GM19035 (cell line): ENCODE measurements around the gene CYTH3.
A peak's percentile ranks its signal among the peaks of the same experiment; 100 is the strongest.
"Not testable (repeated sequence)": the region's sequence is repeated elsewhere in the genome, so short reads cannot be mapped to it uniquely, and the experiment has no call there.

Experiments used
- ATAC-seq: cut with Tn5 transposase; IDR thresholded peaks from one replicate; pipeline ENCODE4 v1.9.1; 2021; ENCODE audit not compliant: unreplicated experiment

CYTH3 gene

DNA sequence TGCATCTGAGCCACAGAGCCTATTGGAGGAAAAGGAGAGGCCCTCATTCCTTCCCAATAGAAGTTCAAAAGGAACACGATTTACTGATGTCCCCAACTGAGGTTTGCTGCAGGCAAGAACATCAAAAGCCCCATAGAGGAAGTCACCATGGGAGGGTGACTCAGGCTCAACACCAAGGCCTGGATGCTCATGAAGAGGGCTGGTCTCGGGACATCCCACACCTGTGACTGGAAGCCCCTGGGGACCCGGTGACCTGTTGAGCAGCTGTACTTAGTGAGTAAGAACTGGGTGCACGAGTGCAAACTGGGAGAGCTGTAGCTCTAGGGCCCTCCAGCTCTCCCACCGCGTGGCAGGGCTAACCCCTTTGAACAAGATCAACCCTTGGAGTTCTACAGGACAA is 38.0 kb downstream of the CYTH3 start:
- ATAC-seq = no peak

DNA sequence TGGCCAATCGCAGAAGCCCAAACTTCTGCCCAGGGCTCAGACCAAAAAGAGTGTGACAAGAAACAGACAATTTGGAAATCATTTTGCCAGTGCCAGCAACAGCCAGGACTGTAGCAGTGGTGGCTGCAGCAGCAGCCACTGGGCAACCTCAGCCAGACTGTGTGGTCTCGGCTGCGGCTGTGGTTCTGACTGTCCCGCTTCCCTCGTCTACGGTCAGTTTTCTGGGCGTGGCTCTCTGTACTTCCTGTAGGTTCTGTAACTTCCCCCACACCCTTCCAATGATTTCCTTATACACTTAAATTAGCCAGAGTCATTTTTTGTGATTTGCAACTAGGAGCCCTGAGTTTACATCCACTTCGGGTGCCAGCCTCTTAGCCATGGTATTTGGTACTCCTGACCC is 39.9 kb downstream of the CYTH3 start:
- no peak for ATAC-seq

DNA sequence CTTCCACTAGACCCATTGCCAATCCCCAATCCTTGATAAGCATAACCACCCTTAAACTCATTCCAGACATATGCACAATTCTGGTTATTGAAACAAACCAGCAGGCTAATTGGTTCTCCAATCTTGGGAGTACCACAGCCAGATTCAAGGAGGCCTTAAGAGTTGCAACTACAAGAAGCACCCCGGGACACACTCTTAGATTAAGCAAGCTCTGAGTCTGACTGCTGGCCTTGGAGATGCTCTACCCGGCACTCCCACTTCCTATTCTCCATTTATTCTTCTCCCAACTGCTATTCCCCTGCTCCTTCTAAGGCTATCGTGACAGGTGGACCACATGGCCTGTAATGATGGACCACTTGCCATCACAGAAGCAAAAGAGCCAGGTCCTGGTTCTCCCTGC is 40.3 kb downstream of the CYTH3 start:
- no peak for ATAC-seq

DNA sequence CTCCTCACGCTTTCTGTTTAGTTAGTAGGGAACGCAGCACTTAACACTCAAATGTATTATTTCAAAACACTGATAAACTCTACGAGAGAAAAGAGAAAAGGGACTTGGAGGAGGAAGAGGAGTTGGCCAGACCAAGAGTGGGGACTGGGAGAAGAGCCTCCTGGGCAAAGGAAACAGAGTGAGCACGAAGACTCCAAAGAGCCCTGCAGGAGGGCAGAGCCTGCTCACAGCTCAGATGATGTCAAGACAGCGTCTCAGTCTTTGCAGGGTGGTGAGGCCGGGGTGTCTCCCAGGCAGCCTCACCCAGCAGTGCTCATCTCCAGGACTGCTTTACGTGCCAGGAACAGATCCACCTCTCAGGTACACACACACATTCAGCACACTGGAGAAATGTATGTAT is 41.2 kb downstream of the CYTH3 start:
- ATAC-seq = no peak

DNA sequence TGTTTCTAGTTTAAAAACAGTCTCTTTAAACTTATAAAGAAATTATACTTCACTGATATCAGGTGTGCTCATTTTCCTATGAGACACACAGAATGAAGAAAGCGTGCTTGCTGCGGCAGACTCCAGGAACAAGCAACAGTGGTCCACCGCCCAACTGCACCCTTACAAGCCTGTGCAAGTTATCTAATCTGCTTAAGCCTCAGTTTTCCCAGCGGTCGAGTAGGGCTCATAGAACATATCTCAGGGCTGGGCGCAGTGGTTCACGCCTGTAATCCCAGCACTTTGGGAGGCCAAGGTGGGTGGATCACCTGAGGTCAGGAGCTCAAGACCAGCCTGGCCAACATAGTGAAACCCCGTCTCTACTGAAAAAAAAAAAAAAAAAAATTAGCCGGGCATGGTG is 43.1 kb downstream of the CYTH3 start:
- ATAC-seq = not testable (repeated sequence)

DNA sequence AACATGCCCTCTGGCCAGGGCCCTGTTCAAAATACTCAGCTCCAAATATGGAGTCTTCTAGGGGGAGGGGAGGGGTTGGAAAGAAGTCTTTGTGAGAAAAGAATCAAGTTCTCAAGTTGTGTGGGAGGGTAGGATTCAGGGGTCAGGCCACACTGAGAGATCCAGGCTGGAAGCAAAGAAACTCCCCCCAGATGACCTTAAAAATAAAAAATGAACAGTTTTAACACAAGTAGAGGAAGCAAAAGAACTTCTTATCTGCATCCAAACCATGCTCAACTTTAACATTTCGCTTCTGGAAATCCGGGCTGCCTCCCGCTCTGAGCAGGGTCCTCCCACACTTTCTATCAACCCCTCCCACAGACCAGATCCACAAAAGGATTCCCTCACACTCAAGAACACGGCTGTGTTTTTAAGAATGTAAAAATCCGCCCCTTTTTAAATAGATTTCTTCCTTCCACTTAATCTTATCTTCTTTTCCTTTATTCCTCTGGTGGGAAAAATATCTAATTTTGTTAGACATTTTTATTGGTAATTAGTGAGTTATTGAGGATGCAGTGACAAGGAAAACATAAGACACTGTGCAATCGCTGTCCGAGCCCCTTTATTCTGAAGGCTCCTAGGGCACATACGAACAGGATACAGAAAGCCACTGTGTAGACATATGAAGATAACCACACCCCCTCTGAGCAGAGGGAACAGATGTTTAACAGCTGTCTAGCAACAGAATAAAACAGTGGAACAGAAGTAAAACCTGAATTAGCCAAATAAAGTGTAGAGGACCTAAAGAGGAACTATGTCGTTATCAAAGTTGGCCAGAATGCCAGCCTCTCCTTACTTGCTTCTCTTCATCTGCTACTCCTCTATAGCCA is 43.8 kb downstream of the CYTH3 start:
- peak; percentile 67 for ATAC-seq

DNA sequence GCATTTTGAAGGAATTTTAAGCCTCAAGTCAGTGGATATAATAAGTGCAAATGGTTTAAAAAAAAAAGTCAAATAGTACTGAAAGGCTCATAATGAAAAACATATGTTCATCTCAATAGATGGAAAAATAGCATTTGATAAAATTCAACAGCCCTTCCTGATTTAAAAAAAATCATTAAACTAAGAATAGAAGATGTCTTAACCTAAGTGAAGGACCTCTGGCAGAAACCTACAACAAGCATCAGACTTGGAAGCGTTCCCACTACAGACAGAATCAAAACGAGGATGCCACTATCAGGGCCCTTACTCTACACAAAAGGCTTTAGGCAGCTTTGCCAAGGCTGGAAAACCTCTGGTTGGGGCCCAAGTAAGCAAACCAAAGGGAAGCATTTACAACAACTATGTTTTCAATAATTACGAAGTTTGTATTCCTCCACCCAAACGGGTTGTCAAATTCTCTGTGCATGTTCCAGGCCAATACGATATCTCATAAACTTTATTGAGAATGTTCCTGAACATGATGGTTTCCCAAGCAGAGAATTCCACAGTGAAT is 45.1 kb downstream of the CYTH3 start:
- ATAC-seq = no peak

DNA sequence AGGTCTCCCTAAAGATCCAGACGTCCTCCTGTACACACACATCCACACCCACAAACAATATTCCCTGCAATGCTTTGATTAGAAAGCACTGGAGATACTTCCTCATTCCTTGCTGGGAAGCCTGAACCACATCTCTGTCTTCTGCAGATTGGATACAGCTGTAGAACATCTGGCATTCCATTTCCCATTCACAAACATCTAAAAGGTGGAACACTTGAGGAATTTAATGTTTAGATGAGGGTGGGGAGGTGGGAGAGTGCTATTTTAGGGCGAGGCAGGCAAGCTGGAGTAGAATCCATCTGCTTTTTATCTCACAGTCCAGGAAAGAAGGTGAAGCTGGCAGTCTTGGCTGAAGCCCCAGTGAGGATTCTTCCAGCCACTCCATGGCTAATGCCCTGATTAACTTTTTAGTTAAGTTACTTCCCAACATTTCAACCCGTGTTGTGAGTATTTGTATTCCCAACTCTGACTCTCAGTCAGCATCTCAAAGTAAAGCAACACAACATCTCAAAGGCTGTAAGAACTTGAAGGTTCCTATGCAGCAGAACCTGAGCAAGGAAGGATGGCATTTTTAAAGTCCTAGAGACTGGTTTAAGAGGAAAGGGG is 46.1 kb downstream of the CYTH3 start:
- ATAC-seq = no peak

DNA sequence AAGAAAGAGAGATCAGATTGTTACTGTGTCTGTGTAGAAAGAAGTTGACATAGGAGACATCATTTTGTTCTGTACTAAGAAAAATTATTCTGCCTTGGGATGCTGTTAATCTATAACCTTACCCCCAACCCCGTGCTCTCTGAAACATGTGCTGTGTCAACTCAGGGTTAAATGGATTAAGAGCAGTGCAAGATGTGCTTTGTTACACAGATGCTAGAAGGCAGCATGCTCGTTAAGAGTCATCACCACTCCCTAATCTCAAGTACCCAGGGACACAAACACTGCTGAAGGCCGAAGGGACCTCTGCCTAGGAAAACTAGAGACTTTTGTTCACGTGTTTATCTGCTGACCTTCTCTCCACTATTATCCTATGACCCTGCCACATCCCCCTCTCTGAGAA is 49.0 kb downstream of the CYTH3 start:
- not testable (repeated sequence) for ATAC-seq

DNA sequence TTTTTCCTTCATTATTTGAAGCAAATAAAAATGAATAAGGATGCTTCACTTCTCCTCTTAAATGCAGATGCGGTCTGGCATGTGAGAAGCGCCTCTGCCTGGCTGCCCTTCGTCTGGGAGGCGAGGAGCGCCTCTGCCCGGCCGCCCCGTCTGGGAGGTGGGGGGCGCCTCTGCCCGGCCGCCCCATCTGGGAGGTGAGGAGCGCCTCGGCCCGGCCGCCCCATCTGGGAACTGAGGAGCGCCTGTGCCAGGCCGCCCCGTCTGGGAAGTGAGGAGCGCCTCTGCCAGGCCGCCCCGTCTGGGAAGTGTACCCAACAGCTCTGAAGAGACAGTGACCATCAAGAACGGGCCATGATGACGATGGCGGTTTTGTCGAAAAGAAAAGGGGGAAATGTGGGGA is 49.4 kb downstream of the CYTH3 start:
- not testable (repeated sequence) for ATAC-seq

DNA sequence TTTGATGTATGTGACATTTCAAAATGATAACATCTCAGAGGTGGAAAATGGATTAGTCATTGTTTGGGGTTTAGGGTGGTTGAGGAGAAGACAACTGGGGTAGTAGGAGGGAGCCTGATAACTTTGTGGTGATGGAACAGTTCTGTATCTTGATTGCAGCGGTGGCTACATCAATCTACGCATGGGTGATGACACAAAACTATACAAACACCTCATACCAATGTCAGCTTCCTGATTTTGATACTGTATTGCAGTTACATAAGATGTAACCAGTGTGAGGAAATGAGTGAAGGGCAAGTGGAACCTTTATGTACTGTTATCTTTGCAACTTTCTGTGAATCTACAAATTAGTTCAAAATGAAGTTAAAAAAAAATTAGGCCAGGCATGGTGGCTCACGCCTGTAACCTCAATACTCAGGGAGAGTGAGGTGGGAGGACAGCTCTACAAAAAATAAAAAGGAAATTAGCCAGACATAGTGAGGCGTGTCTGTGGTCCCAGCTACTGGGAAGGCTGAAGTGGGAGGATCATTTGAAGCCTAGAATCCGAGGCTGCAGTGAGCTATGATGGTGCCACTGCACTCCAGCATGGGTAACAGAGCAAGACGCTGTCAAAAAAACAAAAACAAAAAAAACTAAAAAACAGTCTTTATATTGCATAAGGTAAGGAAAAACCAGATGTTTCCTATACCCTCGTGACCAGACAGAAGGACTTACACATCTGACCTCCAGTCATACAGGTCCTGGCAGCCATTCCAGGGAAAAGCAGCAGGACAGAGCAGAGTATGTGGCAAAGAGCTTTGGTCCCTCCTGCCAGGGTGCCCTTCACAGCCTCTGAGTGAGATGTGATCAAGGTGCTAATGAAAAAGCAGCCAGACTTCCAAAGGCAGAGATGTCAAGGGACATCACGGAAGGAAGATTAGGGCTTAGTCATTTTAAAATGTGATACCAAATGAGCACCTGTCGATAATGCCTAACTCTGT is 50.8 kb downstream of the CYTH3 start:
- ATAC-seq = no peak

DNA sequence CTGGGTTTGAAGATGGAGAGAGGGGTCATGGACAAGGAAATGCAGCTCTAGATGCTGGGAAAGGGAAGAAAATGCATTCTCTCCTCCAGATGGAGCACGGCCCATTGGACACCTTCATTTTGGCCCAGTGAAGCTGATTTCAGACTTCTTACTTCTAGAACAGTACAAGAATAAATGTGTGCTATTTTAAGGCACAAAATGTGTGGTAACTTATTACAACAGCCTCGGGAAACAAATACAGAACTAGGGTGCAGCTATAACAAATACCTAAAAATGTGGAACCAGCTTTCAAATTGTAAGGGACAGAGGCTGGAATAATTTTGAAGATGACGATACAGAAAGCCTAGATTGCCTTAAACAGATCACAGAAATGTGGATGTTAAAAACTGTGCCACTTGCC is 54.1 kb downstream of the CYTH3 start:
- no peak for ATAC-seq

DNA sequence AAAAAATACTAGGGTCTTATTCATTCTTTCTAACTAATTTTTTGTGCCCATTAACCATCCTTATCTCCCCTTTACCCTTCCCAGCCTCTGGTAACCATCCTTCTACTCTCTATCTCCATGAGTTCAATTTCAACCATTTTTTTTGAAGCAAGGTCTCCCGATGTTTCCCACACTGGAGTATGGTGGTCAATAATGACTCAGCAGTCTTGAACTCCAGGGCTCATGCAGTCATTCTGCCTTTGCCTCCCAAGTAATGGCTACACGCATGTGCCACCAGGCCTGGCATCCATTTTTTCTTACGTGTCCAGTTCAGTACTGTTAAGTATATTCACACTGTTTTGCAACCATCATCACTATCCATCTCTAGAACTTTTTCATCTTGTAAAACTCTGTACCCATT is 60.4 kb downstream of the CYTH3 start:
- no peak for ATAC-seq

DNA sequence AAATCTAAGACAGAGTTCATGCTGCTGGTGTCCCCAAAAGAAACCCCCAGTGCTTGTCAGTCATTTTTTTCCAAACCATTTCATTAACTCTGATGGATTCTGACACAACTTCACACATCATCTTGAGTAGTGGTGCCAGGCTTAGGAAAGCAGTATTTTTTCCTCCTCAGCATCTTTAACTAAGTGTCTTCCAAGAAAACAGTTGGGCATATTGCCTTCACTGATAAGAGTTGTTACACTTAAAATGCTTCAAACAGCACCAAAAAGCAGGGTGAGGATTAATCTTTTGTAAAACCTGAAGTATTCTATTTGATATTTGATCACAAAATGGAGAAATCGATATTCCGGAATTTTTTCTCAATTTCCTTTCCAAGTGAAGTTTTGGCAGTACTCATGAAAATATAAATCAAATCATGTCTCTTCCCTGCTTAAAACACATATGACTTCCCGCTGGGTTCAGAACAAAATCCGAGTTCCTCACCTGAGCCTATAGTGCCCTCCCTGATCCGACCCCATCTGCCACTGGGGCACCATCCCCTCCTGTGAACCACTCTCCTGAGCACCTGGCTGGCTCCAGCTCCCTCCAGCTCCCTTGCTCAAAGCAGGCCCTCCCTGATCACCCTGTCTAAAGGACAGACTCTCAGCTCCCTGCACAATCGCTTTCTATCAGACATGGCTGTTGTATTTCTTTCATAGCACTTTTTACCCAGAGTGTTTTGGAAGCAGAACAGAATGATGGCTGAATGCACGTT is 61.6 kb downstream of the CYTH3 start:
- no peak for ATAC-seq

DNA sequence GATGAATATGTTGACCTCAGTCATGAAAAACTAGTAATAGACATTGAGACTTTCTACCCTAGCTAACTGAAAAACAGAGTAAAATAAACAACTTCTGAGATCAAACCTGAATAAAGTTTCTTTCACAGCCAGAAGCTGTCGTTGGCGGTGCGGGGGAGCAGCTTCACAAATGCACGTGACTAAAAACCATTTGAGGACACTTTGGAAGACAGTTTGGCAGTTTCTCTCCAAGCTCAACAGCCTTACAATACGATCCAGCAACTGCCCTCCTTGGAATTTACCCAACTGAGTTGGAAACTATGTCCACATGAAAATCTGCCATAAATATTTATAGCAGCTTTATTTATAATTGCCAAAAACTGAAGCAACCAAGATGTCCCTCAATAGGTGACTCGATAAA is 63.1 kb downstream of the CYTH3 start:
- no peak for ATAC-seq

DNA sequence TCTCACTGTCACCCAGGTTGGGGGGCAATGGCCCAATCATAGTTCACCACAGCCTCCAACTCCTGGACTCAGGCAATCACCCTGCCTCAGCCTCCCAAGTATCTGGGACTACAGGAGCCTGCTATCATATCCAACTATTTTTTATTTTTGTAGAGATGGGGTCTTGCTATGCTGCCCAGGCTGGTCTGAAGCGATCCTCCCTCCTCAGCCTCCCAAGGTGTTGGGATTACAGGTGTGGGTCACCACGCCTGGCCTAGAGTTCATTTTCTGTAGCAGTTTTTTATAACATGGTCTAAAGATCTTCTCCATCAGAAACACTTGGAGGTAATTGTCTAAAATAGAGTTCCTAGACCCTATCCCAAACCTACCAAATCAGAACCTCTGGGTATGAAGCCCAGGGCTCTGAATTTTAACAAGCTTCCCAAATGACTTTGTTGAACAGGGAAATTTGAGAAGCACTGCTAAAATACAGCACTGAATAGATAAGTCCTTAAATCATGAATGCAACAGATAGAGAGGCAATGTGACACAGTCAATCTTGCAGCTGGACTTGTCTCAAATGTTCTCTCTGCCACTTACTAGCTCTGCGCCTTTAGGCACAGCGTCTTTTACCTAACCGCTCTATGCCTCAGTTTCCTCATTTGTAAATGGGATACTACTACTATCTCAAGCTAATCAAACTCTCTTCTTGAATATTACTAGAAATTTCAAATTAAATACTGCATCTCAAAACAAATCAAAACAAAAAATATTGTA is 63.7 kb downstream of the CYTH3 start:
- ATAC-seq = no peak

DNA sequence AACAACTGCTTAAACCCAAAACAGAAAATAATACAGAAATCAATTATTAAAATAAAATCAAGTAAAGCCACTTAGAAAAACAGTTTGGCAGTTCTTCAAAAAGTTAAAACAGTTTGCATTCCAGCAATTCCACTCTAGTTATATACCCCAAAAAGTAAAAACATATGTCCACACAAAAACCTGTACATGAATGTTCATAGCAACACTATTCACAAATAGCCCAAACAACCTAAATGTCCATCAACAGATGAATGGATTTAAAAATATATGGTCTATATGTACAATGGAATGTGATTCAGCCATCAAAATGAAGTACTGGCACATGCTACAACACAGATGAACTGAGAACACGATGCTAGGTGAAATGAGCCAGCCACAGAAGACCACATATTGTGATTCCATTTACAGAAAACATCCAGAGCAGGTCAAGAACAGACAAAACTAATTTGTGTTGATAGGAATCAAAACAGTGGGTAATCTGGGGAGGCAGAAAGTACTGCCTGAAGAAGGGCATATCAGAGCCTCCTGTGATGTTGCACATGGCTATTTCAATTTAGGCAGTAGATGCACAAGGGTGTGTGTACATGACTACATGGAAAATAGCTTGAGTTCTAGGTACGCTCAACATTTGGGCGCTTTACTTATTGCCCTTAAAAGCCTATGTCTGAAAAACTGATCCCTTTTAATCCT is 66.3 kb downstream of the CYTH3 start:
- ATAC-seq = no peak

DNA sequence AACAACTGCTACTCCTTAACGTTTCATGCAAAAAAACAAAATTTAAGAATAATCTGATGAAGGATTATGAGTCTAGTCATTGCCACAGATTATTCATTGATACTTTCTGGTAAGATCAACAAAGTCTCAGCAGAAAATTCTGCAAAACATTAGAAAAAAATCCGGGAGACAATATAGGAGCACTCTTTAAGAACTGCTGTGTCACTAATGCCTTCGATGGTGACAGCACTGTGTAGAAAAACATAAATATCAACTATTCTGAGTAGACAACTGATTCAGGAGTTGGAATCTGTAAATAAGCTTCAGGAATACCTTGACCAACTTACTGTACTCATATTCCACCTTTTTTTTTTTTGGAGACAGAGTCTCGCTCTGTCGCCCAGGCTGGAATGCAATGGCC is 69.0 kb downstream of the CYTH3 start:
- no peak for ATAC-seq

DNA sequence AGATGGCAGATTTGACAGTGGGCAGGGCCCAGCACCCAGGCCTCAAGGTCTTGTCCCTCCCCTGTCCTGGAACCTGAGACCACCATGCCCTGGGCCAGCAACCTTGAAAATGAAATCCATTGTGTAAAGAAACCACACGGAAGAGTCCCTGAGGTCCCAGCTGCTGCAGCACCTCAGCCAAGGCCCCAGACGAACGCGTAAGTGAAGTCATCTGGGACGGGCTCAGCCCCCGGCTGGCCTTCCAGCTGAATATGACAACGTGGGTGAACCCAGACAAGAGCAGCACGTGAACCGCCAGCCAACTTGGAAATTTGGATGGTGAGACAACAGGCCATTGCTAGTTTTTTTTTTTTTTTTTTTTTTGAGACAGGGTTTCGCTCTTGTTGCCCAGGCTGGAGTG is 70.3 kb downstream of the CYTH3 start:
- ATAC-seq = no peak
